KOPT-K1 (cell line): ENCODE data around the gene DCAF17.
"Not testable (repeated sequence)": the region's sequence is repeated elsewhere in the genome, so short reads cannot be mapped to it uniquely, and the experiment has no call there.

Experiments
- H3K27ac ChIP-seq: fragments of 200-600 bp; sonication (generic); 2 replicates; pipeline ENCODE4 v1.5.1; 2016; ENCODE audit warnings: antibody characterized with exemption, mild to moderate bottlenecking, low read depth, low read length; ENCODE audit not compliant: poor library complexity, severe bottlenecking
- H3K36me3 ChIP-seq: fragments of 200-600 bp; sonication (generic); 2 replicates; pipeline ENCODE4 v1.5.1; 2017; ENCODE audit warnings: antibody characterized with exemption, mild to moderate bottlenecking, low read length, moderate library complexity; ENCODE audit not compliant: insufficient read depth
- H3K9me3 ChIP-seq: fragments of 200-600 bp; sonication (generic); 2 replicates; pipeline ENCODE4 v1.5.1; 2017; ENCODE audit warnings: antibody characterized with exemption, low read length, mild to moderate bottlenecking; ENCODE audit not compliant: insufficient read depth, poor library complexity, severe bottlenecking

DCAF17 gene

DNA sequence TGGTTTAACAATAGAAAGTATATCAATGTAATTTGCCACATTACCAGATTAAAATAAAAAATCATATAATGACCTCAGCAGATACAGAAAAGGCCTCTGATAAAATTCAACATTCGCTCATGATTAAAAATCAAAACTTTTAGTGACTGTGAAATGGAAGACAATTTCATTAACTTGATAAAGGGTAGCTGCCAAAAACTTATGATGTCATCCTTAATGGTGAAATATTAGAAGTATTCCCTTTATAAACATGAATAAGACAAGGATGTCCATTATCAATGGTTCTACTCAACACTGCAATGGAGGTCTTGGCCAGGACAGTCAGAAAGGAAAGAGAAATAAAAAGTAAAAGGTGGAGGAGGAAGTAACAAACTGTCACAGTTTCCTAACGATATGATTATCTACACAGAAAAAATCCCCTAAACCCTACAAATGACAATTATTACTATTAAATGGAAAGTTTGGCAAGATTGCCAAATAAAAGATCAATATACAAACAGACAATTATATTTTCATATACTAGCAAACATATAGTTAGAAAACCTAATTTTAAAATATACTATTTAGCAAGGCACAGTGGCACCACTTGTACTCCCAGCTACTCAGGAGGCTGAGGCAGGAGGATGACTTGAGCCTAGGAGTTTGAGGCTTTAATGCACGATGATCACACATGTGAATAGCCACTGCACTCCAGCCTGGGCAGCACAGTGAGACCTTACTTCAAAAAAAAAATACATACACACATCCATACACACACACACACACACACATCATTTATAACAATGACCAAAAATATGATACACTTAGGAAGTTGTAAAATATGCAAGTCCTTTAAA is 13.1 kb upstream of the DCAF17 start:
- Histone ChIP-seq H3K27ac (no peak overlapping the region), H3K36me3 (no peaks in the 10 kb centered on the region), H3K9me3 (peaks cover 37% of the 10 kb centered on the region)

DNA sequence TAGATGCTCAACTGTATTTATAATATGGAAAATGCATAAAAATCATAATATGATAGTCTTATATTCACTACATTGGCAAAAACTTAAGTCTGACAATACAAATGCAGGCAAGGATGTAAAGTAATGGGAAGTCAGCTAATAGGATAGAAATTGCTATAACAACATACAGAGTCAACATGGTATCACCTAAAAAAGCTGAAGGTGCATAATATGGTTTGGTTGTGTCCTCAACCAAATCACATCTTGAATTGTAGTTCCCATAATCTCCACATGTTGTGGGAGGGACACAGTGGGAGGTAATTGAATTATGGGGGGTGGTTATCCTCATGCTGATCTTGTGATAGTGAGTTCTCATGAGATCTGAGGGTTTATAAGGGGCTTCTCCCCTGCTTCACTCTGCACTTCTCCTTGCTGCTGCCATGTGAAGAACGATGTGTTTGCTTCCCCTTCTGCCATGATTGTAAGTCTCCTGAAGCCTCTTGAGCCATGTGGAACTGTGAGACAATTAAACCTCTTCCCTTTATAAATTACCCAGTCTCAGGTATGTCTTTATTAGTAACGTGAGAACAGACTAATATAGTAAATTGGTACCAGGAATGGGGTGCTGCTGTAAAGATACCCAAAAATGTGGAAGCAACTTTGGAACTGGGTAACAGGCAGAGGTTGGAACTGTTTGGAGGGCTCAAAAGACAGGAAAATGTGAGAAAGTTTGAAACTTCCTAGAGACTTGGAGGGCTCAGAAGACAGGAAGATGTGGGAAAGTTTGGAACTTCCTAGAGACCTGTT is 11.1 kb upstream of the DCAF17 start:
- not testable (repeated sequence) for H3K36me3 ChIP-seq, H3K27ac ChIP-seq
- peaks cover 46% of the 10 kb centered on the region for H3K9me3 ChIP-seq

DNA sequence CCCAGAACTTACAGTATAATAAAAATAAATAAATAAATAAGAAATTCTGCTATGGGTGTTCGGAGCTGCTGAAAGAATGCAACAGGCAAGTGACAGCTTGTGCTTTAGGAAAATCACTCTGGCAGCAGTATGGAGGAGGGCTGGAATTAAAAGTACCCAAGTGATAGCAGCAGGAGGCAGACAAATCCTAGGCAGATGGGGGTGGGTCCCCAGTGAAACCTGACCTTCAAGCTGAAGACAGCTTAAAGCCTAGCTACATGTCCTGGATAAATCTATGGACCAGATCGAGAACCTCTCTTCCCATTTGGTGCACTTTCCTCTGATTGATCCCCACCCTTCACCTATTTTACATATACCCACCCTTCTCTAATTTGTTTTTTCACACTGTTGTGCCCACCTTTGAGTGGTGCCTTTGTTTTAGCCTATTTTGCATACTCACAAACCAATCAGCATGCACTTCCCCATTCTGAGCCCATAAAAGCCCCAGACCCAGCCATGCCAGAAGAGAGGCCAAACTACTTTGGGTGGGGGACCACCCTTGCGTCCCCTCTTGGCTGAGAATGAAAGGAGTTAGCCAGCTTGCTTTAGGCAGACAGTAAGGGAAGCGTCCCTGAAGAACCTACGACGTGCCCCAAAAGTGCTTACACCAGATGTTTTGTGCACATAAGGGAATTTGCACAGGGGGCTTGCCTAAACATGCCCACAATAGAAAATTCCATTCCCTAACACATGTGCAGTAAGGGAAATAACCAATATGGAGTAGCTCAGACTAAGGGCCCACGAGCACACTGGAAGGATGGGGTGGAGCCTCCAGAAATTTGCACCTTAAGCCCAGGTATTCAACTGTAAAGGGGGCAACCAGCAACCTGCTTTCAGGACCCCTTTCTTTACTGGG is 3.3 kb upstream of the DCAF17 start:
- no peak overlapping the region for H3K27ac ChIP-seq

DNA sequence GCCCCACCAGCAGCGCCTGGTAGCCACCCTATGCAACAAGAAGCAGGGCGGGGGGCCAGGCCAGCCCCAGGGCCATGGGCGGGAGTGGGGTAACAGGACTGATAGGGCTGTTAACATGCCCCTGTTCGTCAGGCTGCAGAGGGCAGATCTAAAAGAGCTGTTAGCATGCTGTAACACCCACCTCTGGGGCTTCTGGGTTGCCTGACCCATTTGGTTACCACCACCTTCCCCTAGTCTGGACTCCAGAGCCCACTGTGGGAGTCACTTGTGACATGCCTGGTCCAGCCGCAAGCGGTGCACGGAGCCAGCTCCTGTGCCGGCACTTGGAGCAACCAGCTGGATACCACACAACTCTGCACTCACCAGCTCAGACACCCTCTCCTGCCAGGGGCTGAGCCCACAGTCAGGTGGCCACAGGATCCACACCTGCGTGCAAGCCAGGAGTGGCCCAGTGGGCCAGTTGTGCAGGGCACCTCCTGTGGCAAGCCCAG is 2.3 kb upstream of the DCAF17 start:
- no peak overlapping the region for H3K27ac ChIP-seq
- peaks cover 18% of the 10 kb centered on the region for H3K36me3 ChIP-seq
- H3K9me3 ChIP-seq, result peaks cover 39% of the 10 kb centered on the region

More for the DNA sequence above, 3.3 kb upstream of the DCAF17 start:
- Histone ChIP-seq H3K36me3 (peaks cover 9% of the 10 kb centered on the region; the same call in 1 of the 2 replicates), H3K9me3 (peaks cover 46% of the 10 kb centered on the region)

DNA sequence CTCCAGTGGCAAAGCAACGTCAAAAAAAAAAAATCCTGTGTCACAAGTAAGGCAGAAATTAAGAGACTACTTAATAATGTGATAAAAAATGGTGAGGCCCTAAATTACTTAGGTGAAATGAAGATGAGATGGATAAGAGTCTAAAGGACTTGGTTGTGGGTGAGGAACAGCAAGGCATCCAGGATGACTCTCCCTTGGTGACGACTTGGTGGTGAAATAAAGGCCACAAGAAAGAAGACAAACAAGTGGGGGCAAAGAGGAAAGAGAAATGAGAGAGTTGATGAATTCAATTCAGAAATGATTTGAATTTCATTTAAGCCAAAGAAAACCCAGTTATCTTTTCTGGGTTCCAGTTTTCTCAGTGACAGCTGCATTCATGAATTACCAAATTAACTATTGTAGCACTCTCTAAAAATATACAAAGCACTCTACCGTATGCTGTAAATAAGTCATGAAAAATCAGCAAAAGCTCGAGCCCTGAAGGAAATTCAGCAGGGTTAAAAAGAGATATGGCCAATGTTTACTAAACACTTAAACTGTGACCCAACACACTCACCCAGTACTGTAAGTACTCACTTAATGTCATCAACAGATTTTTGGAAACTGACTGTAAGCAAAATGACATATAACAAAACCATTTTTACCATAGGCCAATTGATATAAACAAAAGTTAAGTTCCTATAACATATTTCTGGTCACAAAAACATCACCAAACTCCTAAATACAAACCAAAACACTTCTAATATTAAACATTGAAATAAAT is 1.6 kb upstream of the DCAF17 start:
- peaks cover 25% of the 10 kb centered on the region for H3K36me3 ChIP-seq
- H3K9me3 ChIP-seq, result peaks cover 35% of the 10 kb centered on the region
- H3K27ac ChIP-seq, result no peak overlapping the region

DNA sequence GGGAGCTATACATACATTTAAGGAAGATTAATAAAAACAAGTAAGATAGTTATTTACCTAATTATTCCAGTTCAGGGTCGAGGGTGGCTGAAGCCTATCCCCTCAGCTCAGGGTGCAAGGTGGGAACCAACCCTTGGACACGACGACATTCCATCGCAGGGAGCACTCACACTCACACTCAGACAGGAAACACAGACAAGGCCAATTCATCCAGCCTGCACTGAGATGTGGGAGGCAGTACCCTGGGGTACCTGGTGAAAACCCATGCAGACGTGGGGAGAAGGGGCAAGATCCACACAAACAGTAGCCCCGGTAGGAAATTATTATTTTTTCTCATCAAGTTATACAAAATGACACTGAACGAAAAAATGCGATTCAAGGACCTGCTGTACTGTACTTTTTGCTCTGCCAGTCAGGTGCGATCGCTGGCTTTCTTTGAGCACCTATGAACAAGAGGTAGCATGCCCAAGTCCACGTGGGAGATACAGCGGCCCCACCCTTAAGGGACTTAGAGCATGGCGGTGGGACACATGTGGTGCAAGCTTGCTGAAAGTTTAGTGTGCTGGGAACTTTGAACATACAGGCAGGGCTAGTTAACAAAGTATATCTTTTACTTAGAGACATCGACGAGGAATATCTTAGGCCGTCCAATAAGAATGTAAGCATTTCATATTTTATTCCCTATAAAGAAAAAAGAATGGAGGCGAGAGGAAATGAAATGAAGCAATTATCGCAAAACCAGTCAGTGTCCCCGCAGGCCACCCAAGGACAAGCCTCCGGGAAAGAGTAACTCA is 860 bp upstream of the DCAF17 start:
- Histone ChIP-seq H3K9me3 (peaks cover 35% of the 10 kb centered on the region), H3K36me3 (peaks cover 33% of the 10 kb centered on the region), H3K27ac (peak overlapping the region; percentile 91)

DNA sequence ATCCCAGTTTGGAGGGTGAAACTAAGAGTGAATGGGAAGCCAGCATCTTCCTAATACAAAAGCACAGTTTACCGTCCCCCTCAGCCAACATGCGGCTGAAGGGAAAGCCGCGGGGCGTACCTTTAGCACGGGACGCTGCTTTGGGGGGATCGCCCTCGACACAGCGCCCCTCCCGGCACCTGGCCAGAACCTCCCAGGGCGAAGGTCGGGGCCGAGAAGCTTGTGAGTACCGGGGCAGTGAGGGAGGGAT is 338 bp upstream of the DCAF17 start, which contains the start of gene METTL8:
TSS of gene METTL8 (minus strand) at position 228 of the 250 bp plus-strand sequence. CDS start 41,805 bp downstream, outside the sequence.
- Histone ChIP-seq H3K9me3 (peaks cover 33% of the 10 kb centered on the region), H3K36me3 (peaks cover 38% of the 10 kb centered on the region), H3K27ac (peak within 1 kb of the TSS; percentile 91)

DNA sequence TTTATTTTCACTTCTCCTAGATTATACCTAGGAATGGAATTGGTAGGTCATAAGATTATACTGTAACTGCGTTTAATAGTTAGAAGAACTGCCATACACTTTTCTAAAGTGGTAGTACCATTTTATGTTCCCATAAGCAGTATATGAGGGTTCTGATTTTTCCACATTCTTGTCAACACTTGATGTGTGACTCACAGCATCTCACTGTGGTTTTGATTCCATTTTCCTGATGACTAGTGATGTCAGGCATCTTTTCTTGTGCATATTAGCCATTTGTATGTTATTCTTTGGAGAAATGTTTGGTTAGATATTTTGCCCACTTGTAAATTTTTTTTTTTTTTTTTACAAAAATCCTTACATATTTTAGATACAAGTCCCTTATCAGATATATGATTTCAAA is 2.3 kb downstream of the DCAF17 start:
- peaks cover 59% of the 10 kb centered on the region for H3K36me3 ChIP-seq
- peaks cover 7% of the 10 kb centered on the region for H3K9me3 ChIP-seq
- no peak overlapping the region for H3K27ac ChIP-seq

DNA sequence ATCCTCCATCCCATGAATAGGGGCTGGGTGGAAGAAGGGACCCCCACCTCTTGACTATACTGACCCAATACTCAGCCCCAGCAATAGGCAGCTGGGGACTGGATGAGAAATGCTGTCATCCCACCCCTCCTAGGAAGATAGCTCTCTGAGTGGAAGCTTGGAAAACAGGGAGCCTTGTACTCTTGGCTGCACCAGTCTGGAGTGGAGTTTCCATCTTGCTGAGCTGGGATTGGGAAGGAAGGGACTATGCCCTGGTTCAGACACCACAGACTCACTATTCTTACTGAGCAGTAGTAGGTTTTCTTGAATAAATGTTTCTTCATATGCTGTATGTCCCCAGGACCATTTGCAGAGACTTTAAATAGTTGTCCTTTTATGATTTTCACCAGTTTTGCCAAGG is 7.4 kb downstream of the DCAF17 start:
- H3K27ac ChIP-seq, result no peak overlapping the region
- no peaks in the 10 kb centered on the region for H3K9me3 ChIP-seq
- H3K36me3 ChIP-seq, result peaks cover 93% of the 10 kb centered on the region

DNA sequence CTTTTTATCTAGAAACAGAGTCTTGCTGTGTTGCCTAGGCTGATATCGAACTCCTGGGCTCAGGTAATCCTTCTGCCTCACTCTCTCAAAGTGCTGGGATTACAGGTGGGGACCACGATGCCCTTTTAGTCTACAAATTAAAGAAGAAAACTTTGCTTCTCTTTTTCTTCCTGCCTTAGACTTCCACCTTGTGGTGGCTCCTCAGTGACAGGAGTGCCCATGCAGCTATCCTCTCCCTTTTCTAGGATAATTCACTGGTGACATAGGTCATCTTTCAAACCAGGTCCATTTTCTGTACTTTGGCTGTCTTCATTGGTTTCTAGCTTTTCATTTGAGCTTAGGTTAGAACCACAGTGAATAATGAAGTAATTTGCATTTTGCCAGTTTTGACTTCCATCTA is 13.6 kb downstream of the DCAF17 start:
- Histone ChIP-seq H3K9me3 (no peaks in the 10 kb centered on the region), H3K36me3 (peaks cover 87% of the 10 kb centered on the region)

DNA sequence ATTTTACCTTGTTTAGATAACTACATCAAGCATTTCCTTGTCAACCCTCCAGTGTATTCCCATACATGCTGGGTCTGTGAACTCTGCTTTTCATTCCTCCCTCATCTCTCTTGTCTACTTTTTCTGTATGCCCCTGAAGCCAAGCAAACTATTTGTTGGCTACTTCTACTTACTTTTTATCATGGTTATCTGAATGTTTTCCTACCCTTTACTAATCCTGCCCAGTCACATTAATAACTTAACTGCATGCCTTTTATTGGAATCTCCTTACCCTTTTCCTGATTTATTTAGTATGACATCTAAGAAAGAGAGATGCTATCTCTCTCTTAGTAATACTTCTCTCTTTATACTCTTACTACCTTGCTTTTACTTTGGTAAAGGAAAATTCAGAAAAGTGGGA is 17.0 kb downstream of the DCAF17 start:
- H3K27ac ChIP-seq, result no peak overlapping the region

More for the DNA sequence above, 13.6 kb downstream of the DCAF17 start:
- H3K27ac ChIP-seq, result no peak overlapping the region

DNA sequence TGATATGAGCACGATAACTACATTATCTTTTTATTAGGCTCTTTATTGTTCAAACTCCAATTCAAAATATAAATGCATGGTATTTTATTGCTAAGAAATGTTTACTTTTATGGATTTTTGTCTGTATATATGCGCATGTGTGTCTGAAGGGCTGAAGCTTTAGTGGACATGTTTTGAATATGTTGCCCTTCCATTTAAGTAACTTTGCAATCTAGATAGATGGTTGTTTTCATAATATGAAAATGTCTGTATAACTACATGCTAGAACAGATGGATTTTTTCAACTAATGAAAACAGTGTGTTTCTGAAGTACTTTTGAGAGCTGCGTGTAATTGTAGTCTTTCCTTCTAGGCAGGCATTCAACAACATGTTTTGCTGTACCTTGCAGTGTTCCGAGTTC is 18.7 kb downstream of the DCAF17 start:
- H3K27ac ChIP-seq, result no peak overlapping the region
- peaks cover 78% of the 10 kb centered on the region for H3K36me3 ChIP-seq
- peaks cover 13% of the 10 kb centered on the region for H3K9me3 ChIP-seq

More for the DNA sequence above, 17.0 kb downstream of the DCAF17 start:
- Histone ChIP-seq H3K9me3 (peaks cover 7% of the 10 kb centered on the region), H3K36me3 (peaks cover 73% of the 10 kb centered on the region)

DNA sequence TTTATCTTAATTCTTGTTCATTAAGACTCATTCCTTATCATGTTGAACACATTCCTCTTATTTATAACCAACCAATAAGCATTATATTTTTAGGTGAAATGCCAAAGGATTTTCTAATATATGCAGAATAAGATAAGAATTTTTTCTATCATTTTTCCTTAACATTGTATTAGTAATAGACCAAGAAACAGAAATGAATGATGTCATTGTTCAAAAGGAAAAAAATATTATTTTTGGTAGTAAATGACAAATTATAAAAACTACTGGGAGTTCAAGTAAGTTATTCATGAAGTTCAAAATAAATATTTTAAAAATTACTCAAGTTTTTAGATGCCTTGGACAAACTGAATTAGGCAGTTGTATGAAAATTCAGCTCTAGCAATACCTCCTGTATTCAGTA is 25.5 kb downstream of the DCAF17 start:
- Histone ChIP-seq H3K36me3 (peaks cover 69% of the 10 kb centered on the region), H3K9me3 (peaks cover 28% of the 10 kb centered on the region), H3K27ac (no peak overlapping the region)
